Stimulated activated CD8-positive, alpha-beta memory T cell treated with anti-CD3 and anti-CD28 coated beads, Interleukin-4, amount 100 ng/mL, for 48 hours (primary cell): ENCODE data around the gene MRPL30.
"Not testable (repeated sequence)": the region's sequence is repeated elsewhere in the genome, so short reads cannot be mapped to it uniquely, and the experiment has no call there.

Experiments used
- DNase-seq: peaks from one replicate; pipeline ENCODE4 v3.0.0-alpha.2; 2020

Gene MRPL30

GRCh38 chr2:99187011-99187410, 6.0 kb downstream of the MRPL30 start:
- no peak for DNase-seq

- DNase-seq = no peak
Observed at GRCh38 chr2:99188357-99188756, 7.4 kb downstream of the MRPL30 start.

- no peak for DNase-seq
Observed at GRCh38 chr2:99190548-99190947, 9.6 kb downstream of the MRPL30 start.

- not testable (repeated sequence) for DNase-seq
Observed at GRCh38 chr2:99192364-99192763, 11.4 kb downstream of the MRPL30 start.

- no peak for DNase-seq
Observed at GRCh38 chr2:99198103-99198841, 17.3 kb downstream of the MRPL30 start.

- no peak for DNase-seq
Observed at GRCh38 chr2:99200076-99200800, 19.3 kb downstream of the MRPL30 start.

- DNase-seq = no peak
Observed at GRCh38 chr2:99201959-99202678, 21.1 kb downstream of the MRPL30 start.

- no peak for DNase-seq
Observed at GRCh38 chr2:99205491-99205890, 24.5 kb downstream of the MRPL30 start.

GRCh38 chr2:99216096-99216495, 35.1 kb downstream of the MRPL30 start:
- no peak for DNase-seq

GRCh38 chr2:99217929-99218501, 37.0 kb downstream of the MRPL30 start:
- DNase-seq = no peak

GRCh38 chr2:99233177-99233576, 52.2 kb downstream of the MRPL30 start:
- DNase-seq = not testable (repeated sequence)

- no peak for DNase-seq
Observed at GRCh38 chr2:99238599-99238998, 57.6 kb downstream of the MRPL30 start.

- no peak for DNase-seq
Observed at GRCh38 chr2:99240431-99240830, 59.4 kb downstream of the MRPL30 start.

- no peak for DNase-seq
Observed at GRCh38 chr2:99242151-99242550, 61.2 kb downstream of the MRPL30 start.
